Measurements from ENCODE around the gene PRKN. TPM values are rescaled to one million over a fixed set of nuclear protein-coding genes. Genes with fewer than 3 reads are reported as not detected.

The PRKN gene
- total RNA-seq, 2 experiments from 2014 or later, result 0.63 TPM; not detected in 1

DNA sequence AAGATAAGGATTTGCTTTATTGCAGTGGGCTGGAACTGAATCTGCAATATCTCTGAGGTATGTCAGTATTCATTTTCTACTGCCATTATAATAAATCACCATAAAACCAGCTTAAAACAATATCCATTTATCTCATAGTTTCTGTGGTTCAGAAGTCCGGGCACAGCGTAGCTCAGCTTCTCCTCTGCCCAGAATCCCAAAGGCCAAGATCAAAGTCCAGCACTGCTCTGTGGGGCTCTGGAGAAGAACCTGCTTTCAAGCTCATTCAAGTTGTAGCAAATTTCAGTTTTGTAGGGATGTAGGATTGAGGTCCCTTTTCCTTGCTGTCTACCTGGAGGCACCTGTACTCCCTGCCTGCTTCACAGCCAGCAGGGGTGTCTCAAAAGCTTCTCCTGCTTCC is 1113.9 kb downstream of the PRKN start:
- no peak overlapping the region for H3K4me3 Mint-ChIP-seq
- ATAC-seq, result no peak
- no peak overlapping the region for H3K27ac Mint-ChIP-seq
- no peaks in the 10 kb centered on the region for H3K27me3 Mint-ChIP-seq (ENCODE audit: low read depth)
- no peaks in the 10 kb centered on the region for H3K4me1 Mint-ChIP-seq (ENCODE audit: low read depth)
- no peak for DNase-seq
- CTCF ChIA-PET, result interaction anchor here (1.5 kb wide), 1 partner anchor 10 kb away, joined by 3 read pairs; no protein-coding TSS in a partner anchor
- no peaks in the 10 kb centered on the region for H3K36me3 Mint-ChIP-seq (ENCODE audit: low read depth)
- POLR2A ChIA-PET, result no interaction called here
- no peaks in the 10 kb centered on the region for H3K9me3 Mint-ChIP-seq (ENCODE audit: insufficient read depth)

DNA sequence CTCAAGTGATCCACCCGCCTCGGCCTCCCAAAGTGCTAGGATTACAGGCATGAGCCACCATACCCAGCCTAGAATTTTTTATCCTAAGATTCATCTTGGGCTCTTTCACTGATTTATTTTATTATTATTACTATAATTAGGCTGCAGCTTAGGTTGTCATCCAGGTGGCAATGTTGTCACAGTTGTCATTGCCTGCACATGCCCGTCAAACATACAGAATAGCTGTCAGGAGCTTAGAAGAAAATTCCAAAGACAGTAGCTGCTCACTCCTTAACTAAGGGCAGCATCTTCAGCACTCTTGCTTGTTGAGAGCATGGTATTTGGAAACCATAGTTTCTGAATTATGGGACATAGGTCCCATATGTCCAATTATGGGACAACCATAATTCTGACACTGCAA is 1118.8 kb downstream of the PRKN start:
- H3K27ac Mint-ChIP-seq, result no peak overlapping the region
- DNase-seq (no peak), ATAC-seq (no peak)
- no peaks in the 10 kb centered on the region for H3K4me1 Mint-ChIP-seq (ENCODE audit: low read depth)
- ChIA-PET POLR2A (no interaction called here), CTCF (no interaction called here)
- H3K36me3 Mint-ChIP-seq (ENCODE audit: low read depth), result no peaks in the 10 kb centered on the region
- no peaks in the 10 kb centered on the region for H3K27me3 Mint-ChIP-seq (ENCODE audit: low read depth)
- H3K9me3 Mint-ChIP-seq (ENCODE audit: insufficient read depth), result peaks cover 8% of the 10 kb centered on the region
- H3K4me3 Mint-ChIP-seq, result no peak overlapping the region

DNA sequence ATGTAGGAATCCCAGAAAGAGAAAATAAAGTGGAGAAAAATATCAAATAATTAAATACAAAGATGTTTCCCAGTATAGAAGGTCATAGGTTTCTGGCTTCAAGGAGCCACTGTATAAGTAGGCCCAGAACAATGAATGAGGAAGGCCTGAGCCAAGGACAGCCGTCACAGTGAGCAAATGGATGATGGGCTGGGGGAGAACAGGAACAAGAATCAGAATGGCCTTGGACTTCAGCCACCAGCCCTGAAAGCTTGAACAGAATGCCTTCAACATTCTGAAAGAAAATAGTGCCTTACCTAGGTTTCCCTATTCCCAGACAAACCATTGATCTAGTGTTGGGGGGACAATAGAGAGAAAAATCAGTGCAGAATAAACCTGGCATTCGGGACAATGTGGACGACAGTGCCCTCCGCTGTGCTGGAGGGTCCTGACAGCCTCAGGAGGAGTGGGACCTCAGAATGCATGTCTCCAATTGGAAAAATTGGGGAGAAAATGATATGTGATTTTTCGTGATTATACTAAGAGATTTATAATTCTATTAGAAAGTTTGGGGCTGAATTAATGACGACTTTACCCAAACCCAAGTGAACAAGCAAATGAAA is 1119.8 kb downstream of the PRKN start:
- POLR2A ChIA-PET, result no interaction called here
- no peaks in the 10 kb centered on the region for H3K4me1 Mint-ChIP-seq (ENCODE audit: low read depth)
- CTCF ChIA-PET, result no interaction called here

DNA sequence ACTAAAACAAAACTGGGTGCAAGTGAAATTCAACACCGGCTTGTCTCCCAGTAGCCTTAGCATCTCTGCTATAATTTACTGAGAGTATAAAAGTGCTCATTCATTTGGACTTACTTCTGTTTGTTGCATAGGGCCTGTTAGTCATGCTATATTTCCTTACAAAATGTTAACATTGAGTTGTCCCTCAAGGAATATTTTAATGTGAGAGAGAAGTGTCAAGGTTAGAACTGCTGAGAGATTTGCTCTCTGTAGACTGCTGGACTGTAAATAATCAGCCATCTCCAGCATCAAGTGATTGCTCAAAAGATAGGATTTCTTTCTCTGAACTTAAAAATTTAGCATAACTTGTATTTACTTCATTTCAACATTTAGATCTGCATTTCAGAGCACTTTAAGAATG is 1125.2 kb downstream of the PRKN start:
- no peaks in the 10 kb centered on the region for H3K4me1 Mint-ChIP-seq (ENCODE audit: low read depth)
- no peak overlapping the region for H3K4me3 Mint-ChIP-seq
- POLR2A ChIA-PET, result no interaction called here
- H3K27ac Mint-ChIP-seq, result no peak overlapping the region
- CTCF ChIA-PET, result no interaction called here
- ATAC-seq (no peak), DNase-seq (no peak)
- no peaks in the 10 kb centered on the region for H3K27me3 Mint-ChIP-seq (ENCODE audit: low read depth)
- no peaks in the 10 kb centered on the region for H3K36me3 Mint-ChIP-seq (ENCODE audit: low read depth)
- H3K9me3 Mint-ChIP-seq (ENCODE audit: insufficient read depth), result peaks cover 8% of the 10 kb centered on the region

More for the DNA sequence above, 1119.8 kb downstream of the PRKN start:
- Mint-ChIP-seq H3K27me3 (ENCODE audit: low read depth) (no peaks in the 10 kb centered on the region), H3K4me3 (no peak overlapping the region), H3K9me3 (ENCODE audit: insufficient read depth) (peaks cover 8% of the 10 kb centered on the region), H3K36me3 (ENCODE audit: low read depth) (no peaks in the 10 kb centered on the region), H3K27ac (no peak overlapping the region)
- ATAC-seq, result no peak
- DNase-seq, result no peak

- Mint-ChIP-seq H3K27me3 (ENCODE audit: low read depth) (no peaks in the 10 kb centered on the region), H3K9me3 (ENCODE audit: insufficient read depth) (no peaks in the 10 kb centered on the region), H3K4me3 (no peak overlapping the region), H3K4me1 (ENCODE audit: low read depth) (no peaks in the 10 kb centered on the region), H3K36me3 (ENCODE audit: low read depth) (no peaks in the 10 kb centered on the region), H3K27ac (no peak overlapping the region)
- no peak for ATAC-seq
- DNase-seq, result no peak
- CTCF ChIA-PET, result no interaction called here
- POLR2A ChIA-PET, result no interaction called here
Measured at GRCh38 chr6:161598896-161599295, 1128.7 kb downstream of the PRKN start.

DNA sequence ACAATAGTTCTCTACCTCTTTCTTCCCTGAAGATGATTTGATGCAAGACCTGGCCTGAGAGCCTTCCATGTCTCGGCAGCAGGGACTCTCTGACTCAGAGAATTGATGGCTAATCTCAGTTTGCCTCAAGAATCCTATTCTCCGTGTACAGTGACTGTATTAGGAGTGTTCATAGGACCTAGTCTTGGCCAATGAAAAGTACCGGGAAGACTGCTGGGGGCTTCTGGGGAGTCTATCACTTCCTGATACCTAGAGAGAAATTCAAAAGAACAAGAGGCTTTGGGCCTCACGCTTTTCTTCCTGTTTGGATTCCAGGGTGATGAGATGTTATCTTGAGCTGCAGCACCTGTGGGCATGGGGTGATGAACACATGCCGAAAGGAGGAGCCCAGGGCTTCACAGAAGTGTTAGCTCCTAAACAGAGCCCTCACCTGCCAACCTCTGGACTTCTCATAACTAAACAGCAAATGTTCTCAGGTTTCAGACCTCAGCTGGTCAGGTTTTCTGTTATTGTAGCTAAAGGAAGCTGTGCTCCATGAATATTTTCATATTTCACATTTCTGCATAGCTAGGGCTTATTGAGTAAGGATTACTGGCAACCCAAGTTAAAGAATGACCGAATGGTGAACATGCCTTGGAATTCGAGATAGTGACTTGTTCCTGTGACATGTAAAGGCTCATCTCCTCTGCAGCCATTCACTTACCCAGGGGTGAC is 1130.6 kb downstream of the PRKN start:
- Mint-ChIP-seq H3K4me1 (ENCODE audit: low read depth) (no peaks in the 10 kb centered on the region), H3K27ac (no peak overlapping the region), H3K27me3 (ENCODE audit: low read depth) (no peaks in the 10 kb centered on the region), H3K9me3 (ENCODE audit: insufficient read depth) (no peaks in the 10 kb centered on the region), H3K36me3 (ENCODE audit: low read depth) (no peaks in the 10 kb centered on the region), H3K4me3 (no peak overlapping the region)
- no peak for ATAC-seq
- no peak for DNase-seq
- POLR2A ChIA-PET, result no interaction called here
- CTCF ChIA-PET, result no interaction called here

- H3K4me3 Mint-ChIP-seq, result no peak overlapping the region
- ChIA-PET CTCF (no interaction called here), POLR2A (no interaction called here)
- no peaks in the 10 kb centered on the region for H3K27me3 Mint-ChIP-seq (ENCODE audit: low read depth)
- H3K27ac Mint-ChIP-seq, result no peak overlapping the region
- DNase-seq (no peak), ATAC-seq (no peak)
- H3K4me1 Mint-ChIP-seq (ENCODE audit: low read depth), result no peaks in the 10 kb centered on the region
- H3K36me3 Mint-ChIP-seq (ENCODE audit: low read depth), result no peaks in the 10 kb centered on the region
- H3K9me3 Mint-ChIP-seq (ENCODE audit: insufficient read depth), result no peaks in the 10 kb centered on the region
Measured at GRCh38 chr6:161594412-161594811, 1133.2 kb downstream of the PRKN start.

GRCh38 chr6:161590961-161591627 is 1136.5 kb downstream of the PRKN start:
- ChIA-PET CTCF (no interaction called here), POLR2A (no interaction called here)
- no peak overlapping the region for H3K4me3 Mint-ChIP-seq

GRCh38 chr6:161586887-161587286 is 1140.7 kb downstream of the PRKN start:
- Mint-ChIP-seq H3K27ac (no peak overlapping the region), H3K9me3 (ENCODE audit: insufficient read depth) (no peaks in the 10 kb centered on the region), H3K27me3 (ENCODE audit: low read depth) (no peaks in the 10 kb centered on the region), H3K4me3 (no peak overlapping the region), H3K36me3 (ENCODE audit: low read depth) (no peaks in the 10 kb centered on the region), H3K4me1 (ENCODE audit: low read depth) (no peaks in the 10 kb centered on the region)
- ATAC-seq (no peak), DNase-seq (no peak)
- ChIA-PET CTCF (no interaction called here), POLR2A (no interaction called here)

More at GRCh38 chr6:161590961-161591627, 1136.5 kb downstream of the PRKN start:
- no peak for ATAC-seq
- Mint-ChIP-seq H3K4me1 (ENCODE audit: low read depth) (no peaks in the 10 kb centered on the region), H3K27me3 (ENCODE audit: low read depth) (no peaks in the 10 kb centered on the region), H3K27ac (no peak overlapping the region), H3K9me3 (ENCODE audit: insufficient read depth) (no peaks in the 10 kb centered on the region), H3K36me3 (ENCODE audit: low read depth) (no peaks in the 10 kb centered on the region)
- no peak for DNase-seq

- ATAC-seq, result no peak
Measured at GRCh38 chr6:161584621-161585340, 1142.8 kb downstream of the PRKN start.

DNA sequence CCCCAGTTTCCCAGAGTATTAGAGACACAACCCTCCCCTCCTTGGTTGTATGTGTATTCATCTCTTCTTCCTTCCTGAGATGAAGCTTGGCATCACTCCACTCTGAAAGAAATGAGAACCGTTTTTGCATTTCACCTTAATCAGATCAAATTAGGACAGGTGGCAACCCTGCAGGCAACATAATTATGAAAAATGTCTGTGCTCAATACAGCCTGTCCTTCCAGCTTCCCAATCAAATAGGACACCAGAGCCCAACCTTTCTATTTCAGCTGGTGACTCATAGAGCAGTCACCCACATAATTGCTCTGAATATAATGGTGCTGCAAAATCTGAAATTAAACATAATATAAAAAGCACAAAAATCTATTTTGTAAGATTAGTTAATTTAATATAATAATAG is 1143.5 kb downstream of the PRKN start:
- DNase-seq (no peak), ATAC-seq (no peak)
- no peaks in the 10 kb centered on the region for H3K36me3 Mint-ChIP-seq (ENCODE audit: low read depth)
- H3K27ac Mint-ChIP-seq, result no peak overlapping the region
- ChIA-PET CTCF (no interaction called here), POLR2A (no interaction called here)
- H3K9me3 Mint-ChIP-seq (ENCODE audit: insufficient read depth), result no peaks in the 10 kb centered on the region
- no peaks in the 10 kb centered on the region for H3K27me3 Mint-ChIP-seq (ENCODE audit: low read depth)
- H3K4me3 Mint-ChIP-seq, result no peak overlapping the region
- no peaks in the 10 kb centered on the region for H3K4me1 Mint-ChIP-seq (ENCODE audit: low read depth)

More at GRCh38 chr6:161584621-161585340, 1142.8 kb downstream of the PRKN start:
- DNase-seq, result no peak
- H3K4me3 Mint-ChIP-seq, result no peak overlapping the region
- POLR2A ChIA-PET, result no interaction called here
- H3K9me3 Mint-ChIP-seq (ENCODE audit: insufficient read depth), result no peaks in the 10 kb centered on the region
- CTCF ChIA-PET, result no interaction called here
- no peaks in the 10 kb centered on the region for H3K4me1 Mint-ChIP-seq (ENCODE audit: low read depth)
- H3K27me3 Mint-ChIP-seq (ENCODE audit: low read depth), result no peaks in the 10 kb centered on the region
- H3K36me3 Mint-ChIP-seq (ENCODE audit: low read depth), result no peaks in the 10 kb centered on the region
- no peak overlapping the region for H3K27ac Mint-ChIP-seq

DNA sequence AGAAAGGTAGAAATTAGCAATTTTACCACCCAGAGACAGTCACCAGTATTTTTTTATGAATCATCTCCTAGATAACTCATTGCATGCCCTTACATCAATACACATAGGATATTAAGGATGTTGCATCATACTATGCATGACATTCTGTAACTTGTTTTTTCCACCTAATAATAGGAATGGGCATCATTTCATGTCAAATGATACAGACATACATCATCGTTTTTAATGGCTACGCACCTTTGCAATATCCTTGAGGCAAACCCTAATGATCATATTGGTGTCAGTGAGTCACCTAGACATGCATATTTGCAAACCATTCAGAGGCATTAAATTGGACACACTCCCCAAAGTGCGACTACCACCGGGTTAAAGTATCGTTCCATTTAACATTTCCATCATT is 1144.0 kb downstream of the PRKN start:
- Mint-ChIP-seq H3K27me3 (ENCODE audit: low read depth) (no peaks in the 10 kb centered on the region), H3K36me3 (ENCODE audit: low read depth) (no peaks in the 10 kb centered on the region), H3K9me3 (ENCODE audit: insufficient read depth) (no peaks in the 10 kb centered on the region), H3K27ac (no peak overlapping the region), H3K4me1 (ENCODE audit: low read depth) (no peaks in the 10 kb centered on the region), H3K4me3 (no peak overlapping the region)
- CTCF ChIA-PET, result no interaction called here
- ATAC-seq (no peak), DNase-seq (no peak)
- POLR2A ChIA-PET, result no interaction called here

All from activated CD8-positive, alpha-beta T cell treated with anti-CD3 and anti-CD28 coated beads, Interleukin-2, amount 10 ng/mL, durations not matched to agents 7 days and 5 days (primary cell).